ENCODE measurements around the gene STIM2.
"Not testable (repeated sequence)": the region's sequence is repeated elsewhere in the genome, so short reads cannot be mapped to it uniquely, and the experiment has no call there.

Gene STIM2

GRCh38 chr4:26821677-26822503 lies 38.8 kb upstream of the STIM2 start:
- Histone ChIP-seq H3K36me3 (ENCODE audit: low read depth) (no peaks in the 10 kb centered on the region), H3K4me1 (ENCODE audit: insufficient read depth, poor library complexity, severe bottlenecking) (no peaks in the 10 kb centered on the region), H3K27me3 (ENCODE audit: insufficient read depth, poor library complexity, severe bottlenecking) (no peaks in the 10 kb centered on the region), H3K27ac (ENCODE audit: poor library complexity, severe bottlenecking) (no peak overlapping the region), H3K4me3 (ENCODE audit: severe bottlenecking) (no peak overlapping the region), H3K9me3 (ENCODE audit: severe bottlenecking) (no peaks in the 10 kb centered on the region)
- TF ChIP-seq CTCF (IDR thresholded peaks at IDR 0.05; ENCODE audit: poor library complexity, severe bottlenecking), result no peak
- ATAC-seq (ENCODE audit: low read depth), result no peak
- DNase-seq (ENCODE audit: low spot score), result no peak

DNA sequence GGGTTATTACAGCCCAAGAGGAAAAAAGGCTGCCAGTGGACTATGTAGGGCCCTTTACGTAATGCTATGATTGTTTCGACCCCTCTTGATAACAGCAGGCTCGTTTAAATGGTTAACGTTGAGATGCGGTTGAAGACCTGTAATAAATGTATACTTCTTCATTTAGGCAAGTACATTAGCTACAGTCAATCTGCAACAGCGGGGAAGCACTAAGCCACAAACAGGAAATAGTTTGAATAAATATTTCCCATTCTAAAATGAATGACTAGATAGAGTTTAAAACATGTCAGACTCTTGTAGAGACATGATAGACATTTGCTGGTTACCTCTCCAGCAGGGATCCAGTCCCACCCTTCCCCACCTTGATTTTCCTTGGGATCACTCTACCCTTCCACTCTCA lies 38.1 kb upstream of the STIM2 start:
- Histone ChIP-seq H3K4me1 (ENCODE audit: insufficient read depth, poor library complexity, severe bottlenecking) (no peaks in the 10 kb centered on the region), H3K27me3 (ENCODE audit: insufficient read depth, poor library complexity, severe bottlenecking) (no peaks in the 10 kb centered on the region), H3K36me3 (ENCODE audit: low read depth) (no peaks in the 10 kb centered on the region), H3K27ac (ENCODE audit: poor library complexity, severe bottlenecking) (no peak overlapping the region), H3K9me3 (ENCODE audit: severe bottlenecking) (no peaks in the 10 kb centered on the region), H3K4me3 (ENCODE audit: severe bottlenecking) (no peak overlapping the region)
- TF ChIP-seq CTCF (IDR thresholded peaks at IDR 0.05; ENCODE audit: poor library complexity, severe bottlenecking), result no peak
- DNase-seq (ENCODE audit: low spot score), result no peak
- no peak for ATAC-seq (ENCODE audit: low read depth)

- H3K4me1 ChIP-seq (ENCODE audit: insufficient read depth, poor library complexity, severe bottlenecking); DNase-seq (ENCODE audit: low spot score); ATAC-seq (ENCODE audit: low read depth); H3K36me3 ChIP-seq (ENCODE audit: low read depth); H3K4me3 ChIP-seq (ENCODE audit: severe bottlenecking); H3K27ac ChIP-seq (ENCODE audit: poor library complexity, severe bottlenecking); H3K27me3 ChIP-seq (ENCODE audit: insufficient read depth, poor library complexity, severe bottlenecking); H3K9me3 ChIP-seq (ENCODE audit: severe bottlenecking): not testable (repeated sequence)
Observed at GRCh38 chr4:26822974-26823373, 37.7 kb upstream of the STIM2 start.

GRCh38 chr4:26823583-26823982 lies 37.1 kb upstream of the STIM2 start:
- no peaks in the 10 kb centered on the region for H3K27me3 ChIP-seq (ENCODE audit: insufficient read depth, poor library complexity, severe bottlenecking)
- TF ChIP-seq CTCF (IDR thresholded peaks at IDR 0.05; ENCODE audit: poor library complexity, severe bottlenecking), result no peak
- no peak overlapping the region for H3K4me3 ChIP-seq (ENCODE audit: severe bottlenecking)
- H3K4me1 ChIP-seq (ENCODE audit: insufficient read depth, poor library complexity, severe bottlenecking), result no peaks in the 10 kb centered on the region
- H3K36me3 ChIP-seq (ENCODE audit: low read depth), result no peaks in the 10 kb centered on the region
- ATAC-seq (ENCODE audit: low read depth) (no peak), DNase-seq (ENCODE audit: low spot score) (no peak)
- no peak overlapping the region for H3K27ac ChIP-seq (ENCODE audit: poor library complexity, severe bottlenecking)
- no peaks in the 10 kb centered on the region for H3K9me3 ChIP-seq (ENCODE audit: severe bottlenecking)

GRCh38 chr4:26824667-26825066 lies 36.0 kb upstream of the STIM2 start:
- Histone ChIP-seq H3K4me1 (ENCODE audit: insufficient read depth, poor library complexity, severe bottlenecking) (no peaks in the 10 kb centered on the region), H3K27me3 (ENCODE audit: insufficient read depth, poor library complexity, severe bottlenecking) (no peaks in the 10 kb centered on the region), H3K27ac (ENCODE audit: poor library complexity, severe bottlenecking) (no peak overlapping the region), H3K9me3 (ENCODE audit: severe bottlenecking) (no peaks in the 10 kb centered on the region), H3K36me3 (ENCODE audit: low read depth) (no peaks in the 10 kb centered on the region), H3K4me3 (ENCODE audit: severe bottlenecking) (no peak overlapping the region)
- no peak for ATAC-seq (ENCODE audit: low read depth)
- no peak for DNase-seq (ENCODE audit: low spot score)
- TF ChIP-seq CTCF (IDR thresholded peaks at IDR 0.05; ENCODE audit: poor library complexity, severe bottlenecking), result no peak
